GM18868 (cell line): ENCODE data around the gene DPY19L1.
"Not testable (repeated sequence)": the region's sequence is repeated elsewhere in the genome, so short reads cannot be mapped to it uniquely, and the experiment has no call there.

Experiments used
- ATAC-seq: cut with Tn5 transposase; IDR thresholded peaks from one replicate; pipeline ENCODE4 v1.9.1; 2021; ENCODE audit warnings: mild to moderate bottlenecking, moderate library complexity; ENCODE audit not compliant: unreplicated experiment

Gene DPY19L1

GRCh38 chr7:34928052-34928451 lies 109.2 kb downstream of the DPY19L1 start:
- peak; percentile 94 for ATAC-seq

GRCh38 chr7:34920470-34920869 lies 116.8 kb downstream of the DPY19L1 start:
- ATAC-seq = not testable (repeated sequence)

GRCh38 chr7:34919038-34919437 lies 118.2 kb downstream of the DPY19L1 start:
- ATAC-seq = not testable (repeated sequence)

GRCh38 chr7:34918198-34918861 lies 119.0 kb downstream of the DPY19L1 start:
- ATAC-seq = not testable (repeated sequence)

GRCh38 chr7:34917515-34917914 lies 119.8 kb downstream of the DPY19L1 start:
- ATAC-seq = not testable (repeated sequence)

GRCh38 chr7:34916267-34916666 lies 121.0 kb downstream of the DPY19L1 start:
- ATAC-seq = no peak

GRCh38 chr7:34912236-34912635 lies 125.0 kb downstream of the DPY19L1 start:
- ATAC-seq = no peak

GRCh38 chr7:34906266-34906850 lies 130.9 kb downstream of the DPY19L1 start:
- ATAC-seq = not testable (repeated sequence)

GRCh38 chr7:34904987-34905386 lies 132.3 kb downstream of the DPY19L1 start:
- ATAC-seq = no peak

GRCh38 chr7:34903921-34904320 lies 133.4 kb downstream of the DPY19L1 start:
- not testable (repeated sequence) for ATAC-seq

GRCh38 chr7:34902182-34902581 lies 135.1 kb downstream of the DPY19L1 start:
- no peak for ATAC-seq

- ATAC-seq = peak; percentile 81
Measured at GRCh38 chr7:34900891-34901513, 136.3 kb downstream of the DPY19L1 start.

- no peak for ATAC-seq
Measured at GRCh38 chr7:34895202-34895601, 142.1 kb downstream of the DPY19L1 start.

GRCh38 chr7:34889951-34890350 lies 147.3 kb downstream of the DPY19L1 start:
- no peak for ATAC-seq

- ATAC-seq = no peak
Measured at GRCh38 chr7:34886856-34887255, 150.4 kb downstream of the DPY19L1 start.

- not testable (repeated sequence) for ATAC-seq
Measured at GRCh38 chr7:34883855-34884254, 153.4 kb downstream of the DPY19L1 start.

- ATAC-seq = no peak
Measured at GRCh38 chr7:34879871-34880270, 157.4 kb downstream of the DPY19L1 start.

- ATAC-seq = not testable (repeated sequence)
Measured at GRCh38 chr7:34878944-34879735, 158.1 kb downstream of the DPY19L1 start.
